Testis (tissue), 3 donors: ENCODE measurements around the gene C19orf47. TPM values are rescaled to one million over a fixed set of nuclear protein-coding genes. Genes with fewer than 3 reads are reported as not detected.

ENCODE experiments used
- DNase-seq: peaks from one replicate; pipeline ENCODE4 v3.0.0-alpha.2; 2019
- H3K27ac ChIP-seq, 2 donors: fragments of 200-600 bp; sonication (generic); one replicate each; pipeline ENCODE4 v1.5.1; 2019
- H3K27me3 ChIP-seq: fragments of 200-600 bp; sonication (generic); one replicate; pipeline ENCODE4 v1.5.1; 2019
- H3K36me3 ChIP-seq: fragments of 200-600 bp; sonication (generic); one replicate; pipeline ENCODE4 v1.5.1; 2017; ENCODE audit warnings: low read depth; ENCODE audit errors: missing control alignments
- H3K4me1 ChIP-seq: fragments of 200-600 bp; sonication (generic); one replicate; pipeline ENCODE4 v1.5.1; 2019
- H3K4me3 ChIP-seq, 2 donors: fragments of 200-600 bp; sonication (generic); one replicate each; pipeline ENCODE4 v1.5.1; 2017 to 2019
- H3K9me3 ChIP-seq: fragments of 200-600 bp; sonication (generic); one replicate; pipeline ENCODE4 v1.5.1; 2017
- CTCF ChIP-seq, 3 experiments: fragments of 450-650 bp in 2 of 3; fragments of 200-600 bp in 1 of 3; sonication (generic) in 1 of 3; IDR thresholded peaks; one replicate each; pipeline ENCODE4 v1.5.1; 2016 to 2019; ENCODE audit warnings: antibody characterized with exemption in 3 of 3, mild to moderate bottlenecking in 2 of 3, moderate library complexity in 1 of 3
- POLR2A ChIP-seq: fragments of 450-650 bp; IDR thresholded peaks from one replicate; pipeline ENCODE4 v1.6.1; 2017; ENCODE audit warnings: antibody characterized with exemption, mild to moderate bottlenecking, moderate library complexity
- WGBS, 2 donors: methylation state at CpG; one replicate each; pipeline ENCODE4 v1.1.5; 2018; 5-methylcytosine and 5-hydroxymethylcytosine counted together
- intact Hi-C: fragments of 100-400 bp; cut with DNase I; formaldehyde crosslinking; loops from one replicate; pipeline ENCODE4 v1.15.1; 2023; ENCODE audit warnings: low total_unique reads
- polyA plus RNA-seq: library from polyadenylated mRNA; stranded (reverse); fragments of 350-450 nt; fragmentation: Illumina TruSeq; extraction: RNeasy Lipid Tissue Mini Kit (QIAGEN cat#74804); gene quantifications from one replicate; pipeline ENCODE4 v1.2.3, GENCODE V29; 2014; ENCODE audit warnings: low read depth, low replicate concordance; ENCODE audit not compliant: insufficient read depth
- total RNA-seq, 2 donors: library from RNA; depleted of rRNA; stranded (reverse); fragments of >200 nt; gene quantifications; one replicate each; pipeline ENCODE4 v1.2.3, GENCODE V29; 2016

Gene C19orf47
- total and polyA plus RNA-seq, 3 donors from 2014 or later = 48.9 to 62.2 (median 57.1) TPM

- DNase-seq = no peak
- no peak for TF ChIP-seq CTCF (IDR thresholded peaks at IDR 0.05)
- no peak for TF ChIP-seq POLR2A
- Histone ChIP-seq H3K4me1 (no peaks in the 10 kb centered on the region), H3K36me3 (no peaks in the 10 kb centered on the region), H3K4me3 (no peak overlapping the region), H3K9me3 (no peaks in the 10 kb centered on the region), H3K27me3 (no peaks in the 10 kb centered on the region), H3K27ac (no peak overlapping the region)
- 85 to 88% methylated on average over 6 of the region's 6 CpGs for WGBS, 2 donors
- intact Hi-C loops = no loop called here
Measured at GRCh38 chr19:40332669-40333068, 15.5 kb downstream of the C19orf47 start.

GRCh38 chr19:40331052-40331451 is 17.1 kb downstream of the C19orf47 start:
- H3K36me3 ChIP-seq = no peaks in the 10 kb centered on the region
- H3K9me3 ChIP-seq = no peaks in the 10 kb centered on the region
- H3K27ac ChIP-seq = no peak overlapping the region
- no peak overlapping the region for H3K4me3 ChIP-seq
- no peak for DNase-seq
- intact Hi-C loops = no loop called here
- WGBS, 2 donors = 90 to 93% methylated on average over 5 of the region's 5 CpGs
- no peaks in the 10 kb centered on the region for H3K27me3 ChIP-seq
- TF ChIP-seq CTCF (IDR thresholded peaks at IDR 0.05) (no peak), POLR2A (no peak)
- H3K4me1 ChIP-seq = no peaks in the 10 kb centered on the region

GRCh38 chr19:40326201-40326600 is 22.0 kb downstream of the C19orf47 start:
- Histone ChIP-seq H3K4me3 (no peak overlapping the region), H3K9me3 (no peaks in the 10 kb centered on the region), H3K27me3 (no peaks in the 10 kb centered on the region), H3K36me3 (no peaks in the 10 kb centered on the region), H3K27ac (no peak overlapping the region), H3K4me1 (no peaks in the 10 kb centered on the region)
- DNase-seq = no peak
- 93 to 94% methylated on average over 12 to 14 of the region's 14 CpGs for WGBS, 2 donors
- TF ChIP-seq CTCF (IDR thresholded peaks at IDR 0.05) (no peak), POLR2A (no peak)
- intact Hi-C loops = no loop called here

- intact Hi-C loops = no loop called here
- Histone ChIP-seq H3K9me3 (no peaks in the 10 kb centered on the region), H3K36me3 (no peaks in the 10 kb centered on the region), H3K27ac (no peak overlapping the region), H3K27me3 (no peaks in the 10 kb centered on the region), H3K4me3 (no peak overlapping the region), H3K4me1 (no peaks in the 10 kb centered on the region)
- WGBS, 2 donors = 91 to 94% methylated on average over 8 to 13 of the region's 13 CpGs
- no peak for DNase-seq
- TF ChIP-seq CTCF (IDR thresholded peaks at IDR 0.05) (no peak), POLR2A (no peak)
Measured at GRCh38 chr19:40323705-40324104, 24.5 kb downstream of the C19orf47 start.

GRCh38 chr19:40322951-40323615 is 25.1 kb downstream of the C19orf47 start:
- Histone ChIP-seq H3K4me1 (no peaks in the 10 kb centered on the region), H3K36me3 (no peaks in the 10 kb centered on the region), H3K27me3 (no peaks in the 10 kb centered on the region), H3K9me3 (no peaks in the 10 kb centered on the region), H3K27ac (no peak overlapping the region), H3K4me3 (no peak overlapping the region)
- DNase-seq = no peak
- intact Hi-C loops = no loop called here
- 85 to 93% methylated on average over 14 to 15 of the region's 15 CpGs for WGBS, 2 donors
- no peak for TF ChIP-seq CTCF (IDR thresholded peaks at IDR 0.05)
- TF ChIP-seq POLR2A = no peak
